HL-60 (cell line): ENCODE measurements around the gene SPOUT1.
"Not testable (repeated sequence)": the region's sequence is repeated elsewhere in the genome, so short reads cannot be mapped to it uniquely, and the experiment has no call there.

Experiments used
- CTCF ChIP-seq: IDR thresholded peaks from one replicate; pipeline ENCODE4 v1.5.1; 2011; ENCODE audit warnings: low read length, control low read depth, inconsistent platforms; ENCODE audit not compliant: insufficient read depth
- POLR2AphosphoS5 ChIP-seq: IDR thresholded peaks from 2 replicates; pipeline ENCODE4 v1.6.1; 2012; ENCODE audit warnings: low read depth

GRCh38 chr9:128854454-128854853 is 24.9 kb upstream of the SPOUT1 start:
- not testable (repeated sequence) for TF ChIP-seq CTCF, POLR2AphosphoS5
